ENCODE results near the gene RPAIN.

RPAIN gene

DNA sequence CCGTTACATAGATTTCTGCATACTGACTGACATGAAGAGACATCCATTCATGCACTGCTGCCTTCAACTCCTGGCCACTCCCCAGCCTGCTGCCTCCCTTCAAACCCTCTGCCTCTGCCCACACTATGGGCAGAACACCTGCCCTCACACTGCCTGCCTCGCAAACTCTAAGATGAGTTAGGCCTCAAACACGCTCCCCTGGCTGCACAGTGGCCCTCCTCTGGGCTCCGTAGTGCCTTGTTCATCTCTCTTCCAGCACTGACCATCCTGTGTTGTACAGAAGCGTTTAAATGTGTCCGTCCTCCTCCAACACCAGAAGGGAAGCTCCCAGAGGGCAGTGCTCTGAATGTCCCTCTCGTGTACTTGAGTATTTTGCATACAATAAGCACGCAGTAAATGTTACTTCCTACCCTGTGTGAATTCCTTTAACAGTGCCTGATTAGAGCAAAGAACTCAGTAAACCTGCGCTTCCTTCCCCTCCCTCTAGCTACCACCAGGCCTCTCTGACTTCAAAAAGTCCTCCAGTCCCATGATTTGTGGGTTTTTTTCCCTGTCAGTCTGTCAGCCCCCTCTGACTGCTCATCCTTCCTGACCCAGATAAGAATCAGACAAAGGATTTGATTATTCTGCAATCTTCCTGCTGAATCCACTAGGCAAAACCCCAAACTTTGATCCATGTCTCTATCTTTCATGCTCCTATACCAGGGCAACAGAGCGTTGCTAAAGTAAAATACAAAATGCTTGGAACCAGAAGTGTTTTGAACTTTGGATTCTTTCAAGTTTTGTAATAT lies 44.9 kb downstream of the RPAIN start:
- Histone ChIP-seq H3K27ac (no peak overlapping the region), H3K4me3 (ENCODE audit: low read depth, low read length) (no peak overlapping the region), H3K27me3 (ENCODE audit: insufficient read depth, low read depth, severe bottlenecking) (no peaks in the 10 kb centered on the region), H3K36me3 (peaks cover 45% of the 10 kb centered on the region), H3K9me3 (ENCODE audit: severe bottlenecking) (no peaks in the 10 kb centered on the region)
- DNase-seq, result no peak
- TF ChIP-seq, protein P1, sequence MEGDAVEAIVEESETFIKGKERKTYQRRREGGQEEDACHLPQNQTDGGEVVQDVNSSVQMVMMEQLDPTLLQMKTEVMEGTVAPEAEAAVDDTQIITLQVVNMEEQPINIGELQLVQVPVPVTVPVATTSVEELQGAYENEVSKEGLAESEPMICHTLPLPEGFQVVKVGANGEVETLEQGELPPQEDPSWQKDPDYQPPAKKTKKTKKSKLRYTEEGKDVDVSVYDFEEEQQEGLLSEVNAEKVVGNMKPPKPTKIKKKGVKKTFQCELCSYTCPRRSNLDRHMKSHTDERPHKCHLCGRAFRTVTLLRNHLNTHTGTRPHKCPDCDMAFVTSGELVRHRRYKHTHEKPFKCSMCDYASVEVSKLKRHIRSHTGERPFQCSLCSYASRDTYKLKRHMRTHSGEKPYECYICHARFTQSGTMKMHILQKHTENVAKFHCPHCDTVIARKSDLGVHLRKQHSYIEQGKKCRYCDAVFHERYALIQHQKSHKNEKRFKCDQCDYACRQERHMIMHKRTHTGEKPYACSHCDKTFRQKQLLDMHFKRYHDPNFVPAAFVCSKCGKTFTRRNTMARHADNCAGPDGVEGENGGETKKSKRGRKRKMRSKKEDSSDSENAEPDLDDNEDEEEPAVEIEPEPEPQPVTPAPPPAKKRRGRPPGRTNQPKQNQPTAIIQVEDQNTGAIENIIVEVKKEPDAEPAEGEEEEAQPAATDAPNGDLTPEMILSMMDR (IDR thresholded peaks at IDR 0.05; ENCODE audit: low read depth, low read length), result no peak

- TF ChIP-seq, protein P1 (IDR thresholded peaks at IDR 0.05; ENCODE audit: low read depth, low read length), result no peak
- no peak for DNase-seq
- Histone ChIP-seq H3K36me3 (peaks cover 34% of the 10 kb centered on the region), H3K27me3 (ENCODE audit: insufficient read depth, low read depth, severe bottlenecking) (no peaks in the 10 kb centered on the region), H3K27ac (no peak overlapping the region), H3K4me3 (ENCODE audit: low read depth, low read length) (no peak overlapping the region), H3K9me3 (ENCODE audit: severe bottlenecking) (no peaks in the 10 kb centered on the region)
Observed at GRCh38 chr17:5466295-5466694, 46.3 kb downstream of the RPAIN start.

DNA sequence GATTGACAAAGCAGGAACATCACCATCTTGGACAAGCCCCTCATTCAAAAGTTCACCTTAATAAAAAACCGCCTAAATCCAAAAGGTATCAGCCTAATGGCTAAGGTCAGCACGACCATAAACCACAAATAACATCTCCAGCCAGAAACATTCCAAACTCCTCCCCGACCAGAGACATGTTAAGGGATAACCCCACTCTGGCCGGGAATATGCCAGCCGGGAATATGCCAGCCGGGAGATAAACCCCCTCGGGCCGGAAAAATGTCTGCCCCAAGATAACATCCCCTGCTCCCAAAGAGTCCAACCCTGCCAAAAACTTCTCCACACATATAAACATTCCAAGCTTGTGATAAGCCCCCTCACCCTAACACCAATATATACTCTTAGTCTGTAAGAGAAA lies 47.4 kb downstream of the RPAIN start:
- no peaks in the 10 kb centered on the region for H3K9me3 ChIP-seq (ENCODE audit: severe bottlenecking)
- no peaks in the 10 kb centered on the region for H3K27me3 ChIP-seq (ENCODE audit: insufficient read depth, low read depth, severe bottlenecking)
- peaks cover 31% of the 10 kb centered on the region for H3K36me3 ChIP-seq
- no peak overlapping the region for H3K27ac ChIP-seq
- no peak for DNase-seq
- H3K4me3 ChIP-seq (ENCODE audit: low read depth, low read length), result peak overlapping the region; percentile 97
- TF ChIP-seq, protein P1 (IDR thresholded peaks at IDR 0.05; ENCODE audit: low read depth, low read length), result no peak

- Histone ChIP-seq H3K27ac (peak overlapping the region; percentile 74), H3K9me3 (ENCODE audit: severe bottlenecking) (no peaks in the 10 kb centered on the region), H3K36me3 (peaks cover 27% of the 10 kb centered on the region), H3K27me3 (ENCODE audit: insufficient read depth, low read depth, severe bottlenecking) (no peaks in the 10 kb centered on the region), H3K4me3 (ENCODE audit: low read depth, low read length) (peak overlapping the region; percentile 97)
- peak; percentile 12 for DNase-seq
- TF ChIP-seq, protein P1 (IDR thresholded peaks at IDR 0.05; ENCODE audit: low read depth, low read length), result no peak
Observed at GRCh38 chr17:5468075-5468473, 48.1 kb downstream of the RPAIN start.

DNA sequence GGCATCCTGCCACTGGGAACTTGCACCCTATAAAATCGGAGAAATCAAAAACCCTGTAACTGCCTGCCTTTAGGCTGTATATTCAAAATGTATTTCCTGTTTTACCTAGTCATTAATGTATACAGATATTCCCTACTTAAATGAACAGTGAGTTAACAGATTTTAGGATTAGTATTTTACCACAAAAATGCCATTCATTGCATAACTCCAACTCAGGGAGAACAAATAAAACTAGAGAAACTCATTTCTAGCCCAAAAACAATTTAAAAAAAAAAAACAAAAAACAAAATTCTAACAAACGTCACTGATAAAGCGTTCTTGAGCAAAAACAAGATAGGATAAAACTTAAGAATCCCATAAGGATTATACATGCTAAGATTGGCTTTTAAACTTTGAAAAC lies 52.5 kb downstream of the RPAIN start:
- Histone ChIP-seq H3K36me3 (peaks cover 45% of the 10 kb centered on the region), H3K4me3 (ENCODE audit: low read depth, low read length) (no peak overlapping the region), H3K27me3 (ENCODE audit: insufficient read depth, low read depth, severe bottlenecking) (no peaks in the 10 kb centered on the region), H3K27ac (no peak overlapping the region), H3K9me3 (ENCODE audit: severe bottlenecking) (no peaks in the 10 kb centered on the region)
- TF ChIP-seq, protein P1 (IDR thresholded peaks at IDR 0.05; ENCODE audit: low read depth, low read length), result no peak
- DNase-seq, result no peak

DNA sequence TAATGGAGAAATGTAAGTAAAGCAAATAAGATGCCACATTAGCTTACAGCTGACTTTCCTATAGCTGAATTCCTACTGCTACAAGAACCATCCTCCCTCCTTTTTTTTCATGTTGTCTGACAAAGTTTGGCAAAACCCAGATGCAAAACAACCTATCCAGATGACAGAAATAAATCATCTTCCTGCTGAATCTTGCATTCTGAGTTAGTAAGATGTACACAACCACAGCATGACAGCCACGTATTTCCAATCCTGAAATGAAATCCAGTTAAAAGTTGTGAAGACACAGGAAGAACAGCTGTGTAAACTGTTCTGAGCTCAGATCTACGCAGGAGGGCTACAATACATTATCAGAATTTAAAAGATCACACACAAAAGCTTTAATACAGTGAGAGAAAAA lies 53.9 kb downstream of the RPAIN start:
- Histone ChIP-seq H3K9me3 (ENCODE audit: severe bottlenecking) (no peaks in the 10 kb centered on the region), H3K27ac (no peak overlapping the region), H3K4me3 (ENCODE audit: low read depth, low read length) (no peak overlapping the region), H3K36me3 (peaks cover 59% of the 10 kb centered on the region), H3K27me3 (ENCODE audit: insufficient read depth, low read depth, severe bottlenecking) (no peaks in the 10 kb centered on the region)
- DNase-seq, result no peak
- TF ChIP-seq, protein P1 (IDR thresholded peaks at IDR 0.05; ENCODE audit: low read depth, low read length), result no peak

Measured in WERI-Rb-1 (cell line).